HPDE6-E6E7 (cell line): ENCODE results near the gene GALNT2.

Experiments used
- DNase-seq: peaks from one replicate; pipeline ENCODE4 v3.0.0; 2011; ENCODE audit warnings: missing footprints; ENCODE audit errors: extremely low spot score

The GALNT2 gene

GRCh38 chr1:230186003-230186863 lies 119.2 kb downstream of the GALNT2 start:
- peak; percentile 96 for DNase-seq

GRCh38 chr1:230186874-230187273 lies 119.8 kb downstream of the GALNT2 start:
- DNase-seq, result no peak

GRCh38 chr1:230187290-230187689 lies 120.3 kb downstream of the GALNT2 start:
- no peak for DNase-seq

GRCh38 chr1:230188826-230189225 lies 121.8 kb downstream of the GALNT2 start:
- DNase-seq, result no peak

GRCh38 chr1:230189341-230189740 lies 122.3 kb downstream of the GALNT2 start:
- no peak for DNase-seq

GRCh38 chr1:230189824-230190223 lies 122.8 kb downstream of the GALNT2 start:
- DNase-seq, result no peak

- no peak for DNase-seq
Measured at GRCh38 chr1:230191079-230191804, 124.2 kb downstream of the GALNT2 start.

- no peak for DNase-seq
Measured at GRCh38 chr1:230191855-230192254, 124.8 kb downstream of the GALNT2 start.

- no peak for DNase-seq
Measured at GRCh38 chr1:230194525-230194924, 127.5 kb downstream of the GALNT2 start.

GRCh38 chr1:230195199-230195598 lies 128.2 kb downstream of the GALNT2 start:
- no peak for DNase-seq

- no peak for DNase-seq
Measured at GRCh38 chr1:230196077-230196476, 129.0 kb downstream of the GALNT2 start.

GRCh38 chr1:230197644-230198567 lies 130.9 kb downstream of the GALNT2 start:
- DNase-seq, result no peak

- DNase-seq, result no peak
Measured at GRCh38 chr1:230199034-230199433, 132.0 kb downstream of the GALNT2 start.

GRCh38 chr1:230199554-230199953 lies 132.5 kb downstream of the GALNT2 start:
- DNase-seq, result no peak

GRCh38 chr1:230200276-230200675 lies 133.2 kb downstream of the GALNT2 start:
- no peak for DNase-seq

GRCh38 chr1:230201445-230201844 lies 134.4 kb downstream of the GALNT2 start:
- DNase-seq, result no peak

- DNase-seq, result no peak
Measured at GRCh38 chr1:230204842-230205241, 137.8 kb downstream of the GALNT2 start.

- DNase-seq, result no peak
Measured at GRCh38 chr1:230205719-230206198, 138.7 kb downstream of the GALNT2 start.

- DNase-seq, result no peak
Measured at GRCh38 chr1:230206207-230206606, 139.2 kb downstream of the GALNT2 start.

- no peak for DNase-seq
Measured at GRCh38 chr1:230206976-230207375, 139.9 kb downstream of the GALNT2 start.

GRCh38 chr1:230207598-230207997 lies 140.6 kb downstream of the GALNT2 start:
- no peak for DNase-seq
